ENCODE results near the gene SH3RF3.

The SH3RF3 gene

DNA sequence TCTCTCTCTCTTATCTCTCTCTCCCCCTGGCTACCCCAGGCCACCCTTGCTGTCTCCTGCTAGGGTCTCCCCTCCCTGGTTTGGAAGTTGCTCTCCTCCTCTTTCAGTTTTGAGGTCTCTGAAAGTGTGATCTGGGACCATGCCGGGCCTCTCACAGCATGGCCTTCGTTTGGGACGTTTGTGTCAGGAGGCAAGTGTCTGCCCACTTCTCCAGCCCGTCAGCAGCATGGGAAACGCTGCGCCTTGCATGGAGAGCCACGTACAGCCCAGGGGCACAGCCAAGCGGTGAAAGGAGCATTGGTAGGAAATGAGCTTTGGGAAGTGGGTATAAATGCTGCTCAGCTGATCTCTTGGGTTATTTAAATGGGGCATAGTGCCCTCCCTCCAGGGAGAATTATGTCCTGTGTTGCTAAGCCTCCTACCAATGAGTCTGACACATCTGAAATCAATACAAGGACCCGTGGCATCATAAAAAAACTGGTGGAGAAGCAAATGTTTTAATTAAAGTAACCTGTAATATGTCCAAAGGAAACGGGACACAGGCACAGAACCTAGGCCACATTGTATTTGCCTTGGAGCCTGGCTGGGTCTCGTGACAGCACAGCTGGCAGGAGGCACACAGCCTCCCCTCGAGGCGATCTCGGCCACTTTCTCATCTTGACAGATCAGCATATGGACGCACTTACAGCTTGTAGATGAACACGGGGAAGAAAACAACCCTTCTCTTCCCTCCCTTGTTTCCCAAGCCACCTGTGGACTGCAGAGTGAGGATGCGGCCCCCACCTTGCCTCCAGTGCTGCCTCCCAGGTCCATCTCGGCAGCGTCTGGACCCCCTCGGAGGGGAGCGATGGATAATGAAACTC lies 72.7 kb downstream of the SH3RF3 start:
- peaks cover 0 to 13% (median 0%) of the 10 kb centered on the region in 11 experiments; a peak in 3 of 22 replicates for H3K36me3 ChIP-seq
- H3K27me3 ChIP-seq = peaks cover 0 to 9% (median 0%) of the 10 kb centered on the region in 11 experiments; a peak in 2 of 22 replicates
- TF ChIP-seq Cebpa-rat (IDR thresholded peaks at IDR 0.05) = no peak
- peak overlapping the region; percentile 30 to 77 (median 54); a peak in 21 of 22 replicates for H3K4me2 ChIP-seq
- peaks cover 56 to 84% (median 67%) of the 10 kb centered on the region in 10 experiments for H3K4me1 ChIP-seq
- 0 out of 22 replicates have a peak, but pooled peaks cover 0 to 2% (median 0%) of the 10 kb centered on the region in 11 experiments for H3K9me3 ChIP-seq (replicated peaks in 1 of 11)
- no peak overlapping the region for H3K4me3 ChIP-seq
- H3K9ac ChIP-seq = peak overlapping the region in 2 of 11 experiments; percentile 20 to 38; a peak in 1 of 22 replicates
- no peak overlapping the region; a peak in 1 of 22 replicates for H3K27ac ChIP-seq
- peaks cover 52 to 97% (median 95%) of the 10 kb centered on the region in 11 experiments; a peak in 21 of 22 replicates for H4K20me1 ChIP-seq

DNA sequence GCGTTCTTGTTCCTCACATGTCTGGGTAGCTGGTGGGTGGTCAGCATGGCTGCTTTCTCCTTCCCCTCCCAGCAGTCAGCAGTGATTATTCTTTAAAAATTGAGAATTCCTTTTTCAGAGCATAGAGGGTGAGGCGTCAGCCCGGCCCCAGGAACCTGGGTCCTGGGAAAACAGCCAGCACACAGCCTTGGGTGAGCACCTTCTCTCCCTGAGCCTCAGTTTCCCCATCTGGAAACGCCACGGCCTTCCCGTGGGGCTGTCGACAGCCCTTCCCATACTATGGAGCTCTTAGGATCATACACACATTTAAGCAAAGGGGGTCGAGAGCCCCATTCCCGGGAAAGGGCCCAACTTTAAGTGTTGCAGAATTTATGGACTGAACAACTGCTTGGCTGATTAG lies 73.5 kb downstream of the SH3RF3 start:
- peaks cover 0 to 13% (median 0%) of the 10 kb centered on the region in 11 experiments; a peak in 3 of 22 replicates for H3K36me3 ChIP-seq
- no peak for TF ChIP-seq Cebpa-rat (IDR thresholded peaks at IDR 0.05)
- peaks cover 0 to 9% (median 0%) of the 10 kb centered on the region in 11 experiments; a peak in 2 of 22 replicates for H3K27me3 ChIP-seq
- no peak overlapping the region for H3K9ac ChIP-seq
- 0 out of 22 replicates have a peak, but pooled peaks cover 0 to 2% (median 0%) of the 10 kb centered on the region in 11 experiments for H3K9me3 ChIP-seq (replicated peaks in 1 of 11)
- H3K4me3 ChIP-seq = no peak overlapping the region
- peaks cover 44 to 97% (median 95%) of the 10 kb centered on the region in 11 experiments; a peak in 21 of 22 replicates for H4K20me1 ChIP-seq
- H3K4me1 ChIP-seq = peaks cover 50 to 82% (median 66%) of the 10 kb centered on the region in 10 experiments
- no peak overlapping the region for H3K4me2 ChIP-seq
- no peak overlapping the region for H3K27ac ChIP-seq

- peaks cover 0 to 7% (median 2%) of the 10 kb centered on the region in 11 experiments; a peak in 5 of 22 replicates for H3K9me3 ChIP-seq (replicated peaks in 1 of 11)
- peaks cover 0 to 9% (median 0%) of the 10 kb centered on the region in 11 experiments; a peak in 2 of 22 replicates for H3K27me3 ChIP-seq
- H3K36me3 ChIP-seq = peaks cover 0 to 13% (median 0%) of the 10 kb centered on the region in 11 experiments; a peak in 4 of 22 replicates
- H3K4me1 ChIP-seq = peaks cover 44 to 78% (median 61%) of the 10 kb centered on the region in 10 experiments
- no peak overlapping the region for H3K9ac ChIP-seq
- peaks cover 46 to 97% (median 95%) of the 10 kb centered on the region in 11 experiments; a peak in 21 of 22 replicates for H4K20me1 ChIP-seq
- H3K4me3 ChIP-seq = no peak overlapping the region
- H3K27ac ChIP-seq = no peak overlapping the region
- TF ChIP-seq Cebpa-rat (IDR thresholded peaks at IDR 0.05) = no peak
- H3K4me2 ChIP-seq = peak overlapping the region in 1 of 11 experiments; percentile 21; a peak in 1 of 22 replicates
Measured at GRCh38 chr2:109203246-109204011, 74.4 kb downstream of the SH3RF3 start.

DNA sequence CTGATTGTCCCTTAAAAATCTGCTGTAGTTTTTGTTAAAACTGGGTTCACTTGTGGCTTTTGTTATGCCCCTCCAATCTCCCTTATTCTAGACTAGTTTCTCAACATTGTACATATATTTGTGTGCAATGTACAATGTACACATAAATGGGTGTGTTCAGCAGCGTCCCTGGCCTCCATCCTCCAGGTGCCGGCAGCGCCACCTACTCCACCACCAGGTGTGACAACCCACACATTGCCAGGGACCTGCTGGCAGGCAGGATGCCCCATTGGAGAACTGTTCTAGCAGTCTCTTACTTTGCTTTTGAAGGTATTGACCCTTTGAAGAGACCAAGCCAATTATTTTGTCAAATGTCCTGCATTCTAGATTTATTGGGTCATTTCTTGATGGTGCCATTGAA lies 75.4 kb downstream of the SH3RF3 start:
- Histone ChIP-seq H3K27ac (no peak overlapping the region), H3K4me2 (peak overlapping the region in 4 of 11 experiments; percentile 36 to 64 (median 50); a peak in 4 of 22 replicates), H3K27me3 (peaks cover 0 to 16% (median 6%) of the 10 kb centered on the region in 11 experiments; a peak in 4 of 22 replicates), H3K4me1 (peaks cover 51 to 82% (median 64%) of the 10 kb centered on the region in 10 experiments), H3K9ac (no peak overlapping the region), H3K4me3 (no peak overlapping the region), H3K9me3 (replicated peaks in 1 of 11) (peaks cover 0 to 11% (median 0%) of the 10 kb centered on the region in 11 experiments; a peak in 5 of 22 replicates), H4K20me1 (peaks cover 46 to 99% (median 98%) of the 10 kb centered on the region in 11 experiments; a peak in 21 of 22 replicates), H3K36me3 (peaks cover 0 to 13% (median 0%) of the 10 kb centered on the region in 11 experiments; a peak in 4 of 22 replicates)
- no peak for TF ChIP-seq Cebpa-rat (IDR thresholded peaks at IDR 0.05)

GRCh38 chr2:109205447-109205846 lies 76.4 kb downstream of the SH3RF3 start:
- Histone ChIP-seq H3K4me1 (peaks cover 47 to 85% (median 67%) of the 10 kb centered on the region in 10 experiments), H4K20me1 (peaks cover 47 to 100% (median 100%) of the 10 kb centered on the region in 11 experiments; a peak in 21 of 22 replicates), H3K9me3 (replicated peaks in 1 of 11) (peaks cover 0 to 11% (median 0%) of the 10 kb centered on the region in 11 experiments; a peak in 5 of 22 replicates), H3K27ac (peak overlapping the region in 1 of 11 experiments; percentile 9; a peak in 1 of 22 replicates), H3K4me2 (peak overlapping the region; percentile 26 to 85 (median 57)), H3K4me3 (no peak overlapping the region), H3K9ac (no peak overlapping the region), H3K36me3 (peaks cover 0 to 13% (median 0%) of the 10 kb centered on the region in 11 experiments; a peak in 4 of 22 replicates), H3K27me3 (peaks cover 0 to 24% (median 11%) of the 10 kb centered on the region in 11 experiments; a peak in 11 of 22 replicates)
- TF ChIP-seq Cebpa-rat (IDR thresholded peaks at IDR 0.05) = no peak

GRCh38 chr2:109206569-109207146 lies 77.7 kb downstream of the SH3RF3 start:
- peaks cover 47 to 85% (median 67%) of the 10 kb centered on the region in 10 experiments for H3K4me1 ChIP-seq
- no peak overlapping the region for H3K4me3 ChIP-seq
- TF ChIP-seq Cebpa-rat (IDR thresholded peaks at IDR 0.05) = no peak
- H3K4me2 ChIP-seq = peak overlapping the region in 10 of 11 experiments; percentile 19 to 64 (median 45); a peak in 16 of 22 replicates
- H3K36me3 ChIP-seq = peaks cover 0 to 13% (median 0%) of the 10 kb centered on the region in 11 experiments; a peak in 4 of 22 replicates
- no peak overlapping the region for H3K9ac ChIP-seq
- H4K20me1 ChIP-seq = peaks cover 43 to 100% (median 100%) of the 10 kb centered on the region in 11 experiments; a peak in 20 of 22 replicates
- H3K27ac ChIP-seq = no peak overlapping the region
- peaks cover 0 to 11% (median 0%) of the 10 kb centered on the region in 11 experiments; a peak in 5 of 22 replicates for H3K9me3 ChIP-seq (replicated peaks in 1 of 11)
- peaks cover 0 to 30% (median 21%) of the 10 kb centered on the region in 11 experiments; a peak in 15 of 22 replicates for H3K27me3 ChIP-seq

GRCh38 chr2:109207176-109207575 lies 78.2 kb downstream of the SH3RF3 start:
- Histone ChIP-seq H3K36me3 (peaks cover 0 to 13% (median 0%) of the 10 kb centered on the region in 11 experiments; a peak in 4 of 22 replicates), H3K27ac (no peak overlapping the region), H4K20me1 (peaks cover 38 to 100% (median 100%) of the 10 kb centered on the region in 11 experiments; a peak in 20 of 22 replicates), H3K9ac (no peak overlapping the region), H3K9me3 (replicated peaks in 1 of 11) (peaks cover 0 to 11% (median 0%) of the 10 kb centered on the region in 11 experiments; a peak in 5 of 22 replicates), H3K4me3 (no peak overlapping the region), H3K27me3 (peaks cover 0 to 35% (median 23%) of the 10 kb centered on the region in 11 experiments; a peak in 15 of 22 replicates), H3K4me2 (peak overlapping the region in 8 of 11 experiments; percentile 19 to 64 (median 45); a peak in 12 of 22 replicates), H3K4me1 (peaks cover 49 to 87% (median 68%) of the 10 kb centered on the region in 10 experiments)
- TF ChIP-seq Cebpa-rat (IDR thresholded peaks at IDR 0.05) = no peak

Data from BLaER1 treated with 17β-estradiol and CSF1 and Interleukin-3, amounts not matched to agents 10 nM and 100 nM (cell line).